Measurements from ENCODE around the gene CNTN6.

CNTN6 gene

GRCh38 chr3:1092771-1093170 lies at the start of gene CNTN6:
CNTN6 (plus strand) TSS chr3:1093024; CDS start chr3:1148009, 54,985 bp downstream.
- TF ChIP-seq CTCF (IDR thresholded peaks at IDR 0.05; ENCODE audit: low read depth, low read length): no peak
- DNase-seq (ENCODE audit: extremely low read depth, low read depth): no peak

- no peak for DNase-seq (ENCODE audit: extremely low read depth, low read depth)
- no peak for TF ChIP-seq CTCF (IDR thresholded peaks at IDR 0.05; ENCODE audit: low read depth, low read length)
Measured at GRCh38 chr3:1048558-1048957, 44.3 kb upstream of the CNTN6 start.

- DNase-seq (ENCODE audit: extremely low read depth, low read depth): no peak
- TF ChIP-seq CTCF (IDR thresholded peaks at IDR 0.05; ENCODE audit: low read depth, low read length): no peak
Measured at GRCh38 chr3:1055870-1056269, 37.0 kb upstream of the CNTN6 start.

GRCh38 chr3:1056744-1057143 lies 36.1 kb upstream of the CNTN6 start:
- no peak for DNase-seq (ENCODE audit: extremely low read depth, low read depth)
- no peak for TF ChIP-seq CTCF (IDR thresholded peaks at IDR 0.05; ENCODE audit: low read depth, low read length)

GRCh38 chr3:1057436-1057835 lies 35.4 kb upstream of the CNTN6 start:
- TF ChIP-seq CTCF (IDR thresholded peaks at IDR 0.05; ENCODE audit: low read depth, low read length): no peak

GRCh38 chr3:1068985-1069384 lies 23.8 kb upstream of the CNTN6 start:
- no peak for TF ChIP-seq CTCF (IDR thresholded peaks at IDR 0.05; ENCODE audit: low read depth, low read length)
- no peak for DNase-seq (ENCODE audit: extremely low read depth, low read depth)

More at GRCh38 chr3:1057436-1057835, 35.4 kb upstream of the CNTN6 start:
- no peak for DNase-seq (ENCODE audit: extremely low read depth, low read depth)

- DNase-seq (ENCODE audit: extremely low read depth, low read depth): no peak
- no peak for TF ChIP-seq CTCF (IDR thresholded peaks at IDR 0.05; ENCODE audit: low read depth, low read length)
Measured at GRCh38 chr3:1072041-1072440, 20.8 kb upstream of the CNTN6 start.
